Endometrium (tissue), 2 donors: ENCODE results near the gene TFCP2L1.

Experiments
- FAIRE-seq: peaks from 2 replicates; lab custom pipeline; 2012; peaks lifted over from hg19 to GRCh38; lab: Jason Lieb, UNC
- donor health status: control.
- donor health status: control.

The TFCP2L1 gene

DNA sequence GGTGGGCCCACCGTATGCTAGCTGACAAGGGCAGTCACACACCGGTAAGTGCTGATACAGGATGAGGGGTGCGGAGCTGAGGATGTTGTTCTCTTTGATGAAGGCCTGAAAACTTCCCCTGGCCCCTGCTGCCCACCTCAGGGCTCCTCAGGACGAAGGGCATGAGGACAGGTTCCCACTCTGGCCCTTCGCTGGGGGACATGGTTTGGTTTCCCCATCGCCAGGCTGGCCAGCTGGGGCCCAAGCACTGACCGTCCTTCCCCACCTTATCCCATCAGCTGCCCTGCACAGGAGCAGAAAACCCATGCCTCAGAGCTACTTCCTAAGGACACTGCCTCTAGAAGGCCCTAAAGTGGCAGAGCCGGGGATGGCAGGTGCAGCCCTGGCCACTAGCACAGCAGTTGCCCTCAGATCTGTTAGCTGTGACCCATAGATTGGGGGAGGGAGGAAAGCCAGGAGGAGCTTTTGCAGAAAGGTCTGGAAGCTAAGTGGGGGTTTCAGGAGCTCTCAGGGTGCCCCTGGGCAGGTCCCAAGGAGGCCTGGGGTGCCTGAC lies 66.5 kb downstream of the TFCP2L1 start:
- FAIRE-seq: no peak

GRCh38 chr2:121217627-121218026 lies 67.4 kb downstream of the TFCP2L1 start:
- FAIRE-seq: no peak

GRCh38 chr2:121214296-121214695 lies 70.7 kb downstream of the TFCP2L1 start:
- FAIRE-seq: no peak

DNA sequence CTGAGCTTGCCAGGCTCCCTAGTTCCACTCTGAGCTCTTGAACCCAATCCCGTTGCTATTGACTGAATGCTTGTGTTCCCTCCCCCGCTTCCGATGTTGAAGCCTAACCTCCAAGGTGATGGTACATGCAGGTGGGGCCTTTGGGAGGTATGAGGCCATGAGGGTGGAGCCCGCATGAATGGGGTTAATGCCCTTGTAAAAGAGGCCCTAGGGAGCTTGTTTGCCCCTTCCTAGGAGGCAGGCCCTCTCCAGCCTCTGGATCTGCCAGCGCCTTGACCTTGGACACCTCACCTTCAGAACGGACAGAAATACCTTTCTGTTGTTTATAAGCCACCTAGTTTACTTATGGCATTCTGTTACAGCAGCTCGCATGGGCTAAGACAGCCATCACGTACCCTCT lies 71.6 kb downstream of the TFCP2L1 start:
- no peak for FAIRE-seq

GRCh38 chr2:121212661-121213325 lies 72.2 kb downstream of the TFCP2L1 start:
- FAIRE-seq: no peak

- no peak for FAIRE-seq
Observed at GRCh38 chr2:121211689-121212151, 73.3 kb downstream of the TFCP2L1 start.

GRCh38 chr2:121211251-121211650 lies 73.8 kb downstream of the TFCP2L1 start:
- FAIRE-seq: no peak

GRCh38 chr2:121210691-121211090 lies 74.3 kb downstream of the TFCP2L1 start:
- FAIRE-seq: no peak

GRCh38 chr2:121209014-121209610 lies 75.9 kb downstream of the TFCP2L1 start:
- FAIRE-seq: no peak

- no peak for FAIRE-seq
Observed at GRCh38 chr2:121207494-121207893, 77.5 kb downstream of the TFCP2L1 start.

GRCh38 chr2:121205321-121205942 lies 79.6 kb downstream of the TFCP2L1 start:
- FAIRE-seq: no peak

DNA sequence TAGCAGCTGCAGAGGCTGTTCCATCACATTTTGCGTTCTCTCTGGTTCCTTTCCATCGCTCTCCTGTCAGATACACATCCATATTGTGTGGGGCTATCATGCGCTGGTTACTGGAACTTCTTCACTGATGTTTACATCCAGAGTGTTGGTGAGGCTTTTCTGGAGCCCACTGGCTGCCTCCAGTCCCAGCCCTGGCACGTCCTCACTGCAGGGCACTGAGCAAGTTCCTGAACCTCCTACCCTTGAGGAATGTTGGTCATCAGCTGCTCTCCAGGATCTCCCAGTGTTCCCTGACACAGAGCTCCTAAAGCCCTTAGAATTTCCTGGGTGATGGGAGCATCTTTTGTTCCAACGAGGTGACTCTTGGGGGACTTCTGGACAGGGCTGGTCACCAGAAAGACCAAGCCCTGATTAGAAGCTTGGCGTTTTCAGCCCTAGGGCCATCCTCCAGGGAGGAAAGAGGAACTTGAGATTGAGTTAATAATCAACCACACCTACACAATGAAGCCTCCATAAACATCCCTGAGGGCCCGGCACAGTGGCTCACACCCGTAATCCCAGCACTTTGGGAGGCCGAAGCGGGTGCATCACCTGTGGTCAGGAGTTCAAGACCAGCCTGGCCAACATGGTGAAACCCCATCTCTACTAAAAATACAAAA lies 81.3 kb downstream of the TFCP2L1 start:
- FAIRE-seq: no peak

DNA sequence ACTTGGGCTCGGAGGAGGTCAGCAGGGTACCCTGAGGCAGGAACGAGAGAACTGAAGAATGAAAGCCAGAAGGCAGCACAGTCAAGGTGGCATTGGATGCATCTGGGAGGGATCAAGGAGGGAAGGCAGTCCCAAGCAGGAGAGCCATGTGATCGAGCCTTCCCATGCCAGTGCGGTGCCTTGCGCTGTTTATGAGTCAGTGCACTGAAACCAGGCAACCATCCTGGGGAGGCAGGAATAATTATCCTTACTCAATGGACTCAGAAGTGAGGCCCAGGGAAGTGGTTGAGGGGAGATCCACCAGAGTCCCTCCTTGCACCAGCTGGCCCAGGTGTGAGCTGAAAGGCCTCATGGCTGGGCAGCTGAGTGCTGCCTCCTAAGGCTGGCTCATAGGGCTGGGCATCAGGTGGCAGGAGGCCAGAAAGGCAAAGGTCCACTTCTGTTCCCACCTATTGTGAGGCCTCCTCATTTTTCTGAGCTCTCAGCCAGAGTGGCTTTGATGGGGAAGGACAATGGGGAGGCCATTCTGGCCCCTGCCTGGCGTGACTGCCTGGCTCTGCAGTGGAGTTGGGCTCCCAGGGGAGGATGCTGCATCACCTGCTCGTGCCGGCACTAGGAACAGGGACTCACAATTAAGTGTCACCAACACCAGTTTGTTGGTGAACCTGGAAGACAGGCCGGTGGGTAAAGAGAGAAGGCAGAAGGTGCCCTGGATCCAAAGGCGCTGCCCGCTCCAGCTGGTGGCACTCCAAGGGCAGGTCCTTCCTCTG lies 82.3 kb downstream of the TFCP2L1 start:
- no peak for FAIRE-seq

DNA sequence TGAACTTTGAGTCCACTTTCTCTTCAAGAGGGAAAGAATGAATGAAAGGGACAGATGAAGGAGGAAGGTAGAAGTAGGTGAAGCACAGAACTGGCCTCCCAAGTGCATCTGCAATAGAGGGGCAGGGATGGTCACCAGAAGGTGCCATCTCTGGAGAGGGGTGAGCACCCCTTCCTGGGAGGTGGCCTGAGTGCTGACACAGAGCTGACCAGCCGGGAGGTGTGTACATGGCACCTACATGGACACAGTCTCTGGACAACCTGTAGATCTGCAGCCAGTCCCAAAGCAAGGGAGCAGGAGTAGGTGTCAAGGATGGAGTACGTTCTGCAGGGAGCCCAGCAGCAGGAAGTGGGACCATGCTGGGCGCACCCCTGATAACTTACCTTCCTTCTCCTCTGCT lies 83.2 kb downstream of the TFCP2L1 start:
- no peak for FAIRE-seq

DNA sequence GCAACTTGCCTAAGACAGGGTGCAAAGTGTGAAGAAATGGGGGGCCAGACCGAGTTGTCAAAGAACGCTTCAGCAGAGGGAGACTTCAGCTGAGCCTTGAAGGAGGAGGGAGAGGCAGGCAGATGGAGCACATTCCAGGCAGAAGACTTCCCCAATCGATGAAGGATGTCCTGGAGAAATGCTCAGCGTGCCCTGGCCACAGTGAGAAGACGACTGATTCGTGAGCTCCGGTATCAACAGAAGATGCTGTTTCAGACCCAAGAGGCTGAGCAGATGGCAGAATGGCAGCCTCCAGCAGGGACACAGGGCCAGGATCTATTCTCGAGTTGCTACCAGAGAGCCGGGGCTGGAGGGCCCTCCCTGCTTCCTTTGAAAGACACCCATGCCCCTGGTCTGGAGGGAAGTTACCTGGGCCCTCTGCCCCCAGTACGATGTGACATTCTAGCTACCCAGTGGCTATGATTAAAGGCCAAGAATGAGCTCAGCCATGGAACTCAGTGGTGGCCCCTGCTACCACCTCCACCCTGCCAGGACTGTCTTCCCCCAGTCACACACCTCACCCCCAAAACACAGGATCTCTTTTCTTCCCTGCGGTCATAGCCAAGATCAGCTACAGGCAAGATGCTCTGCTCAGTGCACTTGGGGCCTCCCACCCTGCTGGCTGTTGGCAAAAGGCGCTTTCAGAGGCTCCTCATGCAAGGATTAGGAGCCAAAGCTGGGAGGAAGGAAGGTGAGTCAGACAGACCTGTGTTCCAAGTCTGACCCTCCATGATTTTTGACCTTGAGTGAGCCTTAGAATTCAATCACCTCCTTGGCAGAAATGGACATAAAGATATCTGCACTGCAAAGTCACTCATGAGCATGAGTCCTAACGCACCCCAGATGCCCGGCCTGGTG lies 84.3 kb downstream of the TFCP2L1 start:
- FAIRE-seq: no peak

DNA sequence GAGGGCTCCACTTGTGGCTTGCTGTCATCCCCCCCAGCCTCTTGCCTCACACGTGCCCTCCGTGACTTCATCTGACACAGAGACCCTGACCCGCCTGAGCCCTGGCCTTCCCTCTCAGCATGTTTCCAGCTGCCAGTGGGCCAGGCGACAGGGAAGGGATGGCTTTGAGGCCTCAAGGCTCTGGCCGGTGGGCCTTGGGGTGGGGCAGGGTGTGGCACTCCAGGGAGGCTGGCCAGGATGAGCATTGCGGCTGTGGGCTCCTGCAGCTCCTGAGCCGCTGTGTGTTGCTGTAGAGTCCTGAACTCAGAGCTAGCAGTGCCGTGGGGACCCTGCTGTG lies 85.0 kb downstream of the TFCP2L1 start:
- no peak for FAIRE-seq

- FAIRE-seq: no peak
Observed at GRCh38 chr2:121199281-121200010, 85.6 kb downstream of the TFCP2L1 start.

DNA sequence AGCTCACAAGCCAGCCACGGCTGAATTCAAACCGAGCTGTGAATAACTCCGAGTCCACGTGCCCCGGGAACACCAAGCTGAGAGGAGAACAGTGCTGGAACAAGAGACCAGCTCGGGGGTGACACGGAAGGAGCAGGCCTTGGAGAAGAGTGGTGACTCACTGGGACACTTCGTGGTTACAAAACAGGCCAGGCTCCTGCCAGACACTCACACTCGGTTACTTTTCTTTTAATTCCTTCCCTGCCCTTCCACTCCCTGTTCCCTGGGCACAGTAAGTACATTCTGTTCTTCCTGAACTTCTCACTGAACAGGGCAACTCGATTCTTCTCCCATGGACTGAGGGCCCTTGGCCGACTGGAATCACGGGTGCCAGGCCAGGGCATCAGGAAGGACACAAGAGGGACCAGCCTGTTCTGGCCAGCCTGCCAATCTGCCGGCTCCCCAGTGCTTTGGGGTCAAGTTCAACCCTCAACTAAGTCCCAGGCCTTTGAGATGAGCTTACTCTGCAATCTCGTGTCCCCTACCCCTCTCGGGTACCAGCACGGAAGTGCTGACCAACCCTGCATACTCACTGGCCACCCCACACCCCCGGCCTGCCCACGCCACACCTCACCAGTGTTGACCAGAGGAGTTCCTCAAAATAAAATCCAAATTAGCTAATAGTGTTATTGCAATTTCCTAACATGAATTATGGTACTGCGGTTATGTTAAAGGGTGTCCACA lies 87.5 kb downstream of the TFCP2L1 start:
- no peak for FAIRE-seq

GRCh38 chr2:121196849-121197155 lies 88.2 kb downstream of the TFCP2L1 start:
- FAIRE-seq: no peak
